LNCaP clone FGC (cell line): Measurements from ENCODE around the gene WNK2.
"Not testable (repeated sequence)": the region's sequence is repeated elsewhere in the genome, so short reads cannot be mapped to it uniquely, and the experiment has no call there.

Experiments
- DNase-seq: peaks from one replicate; pipeline ENCODE4 v3.0.0-alpha.2; 2011; ENCODE audit warnings: low read depth
- H3K4me3 ChIP-seq: 2 replicates; pipeline ENCODE4 v1.5.1; 2011; ENCODE audit warnings: mild to moderate bottlenecking, low read depth, low read length, control low read depth
- TF ChIP-seq, protein P1 (sequence below): IDR thresholded peaks from 2 replicates; pipeline ENCODE4 v1.5.1; 2012; ENCODE audit warnings: mild to moderate bottlenecking; ENCODE audit not compliant: control insufficient read depth, insufficient read depth; ENCODE audit errors: extremely low read depth

WNK2 gene

DNA sequence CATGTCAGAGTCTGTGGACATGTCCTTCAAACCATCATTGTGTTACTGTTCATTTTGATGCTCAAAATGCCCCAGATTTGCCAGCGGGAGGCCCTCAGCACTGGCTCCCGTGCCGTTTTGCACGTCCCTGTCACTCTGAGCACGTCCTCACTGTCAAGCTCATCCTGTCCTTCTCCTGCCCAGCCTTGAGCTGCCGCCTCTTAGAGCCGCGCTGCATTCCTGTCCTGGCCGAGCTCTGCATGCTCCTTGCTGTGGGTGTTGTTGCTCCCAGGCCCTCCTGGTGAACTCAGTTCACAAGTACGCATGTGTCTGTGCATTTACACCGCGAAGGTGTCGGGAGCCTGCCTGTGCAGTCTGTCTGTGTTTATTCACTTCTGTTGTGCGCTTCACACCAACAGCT lies 62.2 kb downstream of the WNK2 start:
- H3K4me3 ChIP-seq, result no peak overlapping the region
- DNase-seq, result no peak
- TF ChIP-seq, protein P1, sequence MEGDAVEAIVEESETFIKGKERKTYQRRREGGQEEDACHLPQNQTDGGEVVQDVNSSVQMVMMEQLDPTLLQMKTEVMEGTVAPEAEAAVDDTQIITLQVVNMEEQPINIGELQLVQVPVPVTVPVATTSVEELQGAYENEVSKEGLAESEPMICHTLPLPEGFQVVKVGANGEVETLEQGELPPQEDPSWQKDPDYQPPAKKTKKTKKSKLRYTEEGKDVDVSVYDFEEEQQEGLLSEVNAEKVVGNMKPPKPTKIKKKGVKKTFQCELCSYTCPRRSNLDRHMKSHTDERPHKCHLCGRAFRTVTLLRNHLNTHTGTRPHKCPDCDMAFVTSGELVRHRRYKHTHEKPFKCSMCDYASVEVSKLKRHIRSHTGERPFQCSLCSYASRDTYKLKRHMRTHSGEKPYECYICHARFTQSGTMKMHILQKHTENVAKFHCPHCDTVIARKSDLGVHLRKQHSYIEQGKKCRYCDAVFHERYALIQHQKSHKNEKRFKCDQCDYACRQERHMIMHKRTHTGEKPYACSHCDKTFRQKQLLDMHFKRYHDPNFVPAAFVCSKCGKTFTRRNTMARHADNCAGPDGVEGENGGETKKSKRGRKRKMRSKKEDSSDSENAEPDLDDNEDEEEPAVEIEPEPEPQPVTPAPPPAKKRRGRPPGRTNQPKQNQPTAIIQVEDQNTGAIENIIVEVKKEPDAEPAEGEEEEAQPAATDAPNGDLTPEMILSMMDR, result no peak

- DNase-seq, result no peak
- H3K4me3 ChIP-seq, result no peak overlapping the region
- TF ChIP-seq, protein P1, result no peak
These were observed 62.6 kb downstream of the WNK2 start for GRCh38 chr9:93246526-93246925.

DNA sequence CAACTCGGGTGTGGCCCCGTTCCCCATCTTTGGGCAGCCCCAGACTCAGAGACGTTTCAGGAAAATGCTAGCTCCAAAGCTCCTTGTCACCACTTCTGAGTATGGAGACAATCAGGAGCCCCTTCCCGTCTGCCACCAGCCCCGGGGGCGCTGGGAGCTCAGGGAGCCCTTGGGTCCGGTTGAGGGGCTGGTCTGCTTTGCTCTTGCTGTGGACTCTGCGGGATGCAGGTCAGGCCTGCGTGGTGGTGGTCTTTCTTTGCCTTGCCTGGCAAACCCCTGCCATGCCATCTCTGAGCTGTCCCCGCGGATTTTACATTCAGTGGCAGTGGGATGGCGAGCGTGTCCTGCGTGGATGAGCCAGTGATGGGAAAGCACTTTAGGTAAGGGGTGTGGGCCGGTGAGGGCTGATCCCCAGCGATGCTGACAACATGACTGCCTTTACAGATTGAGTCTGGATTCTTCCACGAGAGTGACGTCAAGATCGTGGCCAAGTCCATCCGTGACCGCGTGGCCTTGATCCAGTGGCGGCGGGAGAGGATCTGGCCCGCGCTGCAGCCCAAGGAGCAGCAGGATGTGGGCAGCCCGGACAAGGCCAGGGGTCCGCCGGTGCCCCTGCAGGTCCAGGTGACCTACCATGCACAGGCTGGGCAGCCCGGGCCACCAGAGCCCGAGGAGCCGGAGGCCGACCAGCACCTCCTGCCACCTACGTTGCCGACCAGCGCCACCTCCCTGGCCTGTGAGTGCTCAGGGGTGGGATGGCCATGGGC lies 63.3 kb downstream of the WNK2 start:
- TF ChIP-seq, protein P1, result no peak
- no peak overlapping the region for H3K4me3 ChIP-seq
- DNase-seq, result no peak

GRCh38 chr9:93247892-93248291 lies 64.0 kb downstream of the WNK2 start:
- DNase-seq, result no peak
- H3K4me3 ChIP-seq, result no peak overlapping the region
- TF ChIP-seq, protein P1, result no peak

DNA sequence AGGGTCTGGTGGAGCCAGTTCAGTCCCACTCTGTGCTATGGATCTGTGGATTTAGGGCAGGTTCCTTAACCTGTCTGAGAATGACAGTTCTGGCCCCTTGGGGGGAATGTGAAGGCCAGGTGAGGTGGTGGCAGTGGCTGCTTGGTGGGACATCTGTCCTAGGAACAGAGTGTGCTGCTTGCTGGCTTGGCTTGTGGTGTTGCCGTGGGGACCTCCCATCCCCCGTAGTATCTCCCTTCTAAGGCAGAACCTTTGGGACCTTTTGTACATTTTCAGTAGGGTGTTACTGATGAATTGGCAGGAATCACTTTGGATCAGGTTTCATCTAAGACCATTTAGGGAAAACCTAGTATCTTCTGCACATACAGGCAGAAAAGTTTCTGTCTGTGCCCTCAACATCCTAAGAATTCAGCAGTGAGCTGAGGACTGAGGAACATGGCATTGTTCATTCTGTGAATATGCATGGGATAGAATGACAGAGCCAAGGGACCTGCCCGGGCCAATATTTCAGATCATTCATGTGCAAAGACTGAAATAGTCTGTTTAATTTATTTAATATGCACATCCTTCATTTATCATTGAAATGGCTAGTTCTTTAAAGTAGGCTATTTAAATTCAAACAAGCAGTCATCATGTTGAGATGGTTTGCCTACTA lies 64.6 kb downstream of the WNK2 start:
- no peak overlapping the region for H3K4me3 ChIP-seq
- TF ChIP-seq, protein P1, result no peak
- DNase-seq, result no peak

GRCh38 chr9:93250185-93250584 lies 66.2 kb downstream of the WNK2 start:
- H3K4me3 ChIP-seq, result no peak overlapping the region
- TF ChIP-seq, protein P1, result no peak
- no peak for DNase-seq

DNA sequence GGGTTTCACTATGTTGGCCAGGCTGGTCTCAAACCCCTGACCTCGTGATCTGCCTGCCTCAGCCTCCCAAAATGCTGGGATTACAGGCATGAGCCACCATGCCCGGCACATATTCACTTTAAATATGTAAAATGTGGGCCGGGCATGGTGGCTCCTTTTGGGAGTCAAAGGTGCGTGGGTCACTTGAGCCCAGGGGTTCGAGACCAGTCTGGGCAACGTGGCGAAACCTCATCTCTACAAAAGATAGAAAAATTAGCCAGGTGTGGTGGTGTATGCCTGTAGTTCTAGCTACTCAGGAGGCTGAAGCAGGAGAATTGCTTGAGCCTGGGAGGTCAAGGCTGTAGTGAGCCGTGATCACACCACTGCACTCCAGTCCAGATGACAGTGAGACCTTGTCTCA lies 67.4 kb downstream of the WNK2 start:
- not testable (repeated sequence) for DNase-seq, H3K4me3 ChIP-seq
